Large intestine (tissue), 3 donors: ENCODE data around the gene KDM4B. TPM values are rescaled to one million over a fixed set of nuclear protein-coding genes. Genes with fewer than 3 reads are reported as not detected.

Source experiments
- DNase-seq, 2 donors: peaks; one replicate each; pipeline versions ENCODE4 v3.0.0 to v3.0.0-alpha.2; 2013
- H3K27ac ChIP-seq: one replicate; pipeline ENCODE4 v1.5.1; 2013; ENCODE audit warnings: low read length
- H3K27me3 ChIP-seq: 2 replicates; pipeline ENCODE4 v1.6.1; 2013; ENCODE audit warnings: low read length; ENCODE audit not compliant: control insufficient read depth, insufficient read depth
- H3K36me3 ChIP-seq: 2 replicates; pipeline ENCODE4 v1.6.1; 2013; ENCODE audit warnings: low read length; ENCODE audit not compliant: control insufficient read depth, insufficient read depth
- H3K4me1 ChIP-seq: one replicate; pipeline ENCODE4 v1.6.1; 2013; ENCODE audit warnings: low read length; ENCODE audit not compliant: control insufficient read depth, insufficient read depth
- H3K4me3 ChIP-seq: one replicate; pipeline ENCODE4 v1.5.1; 2013; ENCODE audit warnings: low read length
- H3K9me3 ChIP-seq: one replicate; pipeline ENCODE4 v1.6.1; 2013; ENCODE audit warnings: mild to moderate bottlenecking, low read depth, low read length, moderate library complexity; ENCODE audit not compliant: control insufficient read depth
- WGBS: methylation state at CpG from one replicate; pipeline ENCODE4 v1.1.5; 2013; ENCODE audit warnings: low lambda C conversion rate; ENCODE audit not compliant: insufficient coverage; 5-methylcytosine and 5-hydroxymethylcytosine counted together
- polyA plus RNA-seq: library from polyadenylated mRNA; unstranded; fragments of 120-200 nt; gene quantifications from one replicate; pipeline ENCODE4 v1.2.1, GENCODE V29; 2013

KDM4B gene
- polyA plus RNA-seq, 1 donor, result 13.7 TPM

GRCh38 chr19:5172859-5173630 lies 204.1 kb downstream of the KDM4B start:
- WGBS, result 89% methylated on average over 3 of the region's 8 CpGs
- no peak overlapping the region for H3K27ac ChIP-seq
- H3K4me3 ChIP-seq, result no peak overlapping the region
- no peaks in the 10 kb centered on the region for H3K9me3 ChIP-seq
- no peaks in the 10 kb centered on the region for H3K27me3 ChIP-seq
- DNase-seq, result no peak
- no peaks in the 10 kb centered on the region for H3K4me1 ChIP-seq
- no peaks in the 10 kb centered on the region for H3K36me3 ChIP-seq

DNA sequence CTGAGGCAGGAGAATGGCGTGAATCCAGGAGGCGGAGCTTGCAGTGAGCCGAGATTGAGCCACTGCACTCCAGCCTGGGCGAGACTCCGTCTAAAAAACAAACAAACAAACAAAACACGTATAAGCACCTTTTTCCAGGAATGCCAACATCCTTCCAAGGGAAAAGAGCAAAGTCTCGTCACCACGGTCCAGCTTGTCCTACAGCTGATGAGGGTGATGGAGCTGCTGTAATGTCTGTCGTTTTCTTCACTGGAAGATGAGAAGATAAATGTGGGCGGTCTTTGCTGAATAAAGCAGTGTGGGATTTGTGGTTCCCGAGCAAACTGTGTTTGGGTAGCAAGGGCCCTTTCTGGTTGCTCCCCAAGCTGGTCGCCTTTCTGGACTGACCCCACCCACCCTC lies 205.1 kb downstream of the KDM4B start:
- DNase-seq, result no peak
- H3K4me1 ChIP-seq, result no peaks in the 10 kb centered on the region
- no peak overlapping the region for H3K27ac ChIP-seq
- no CpG with 5 or more reads among the region's 12 CpGs for WGBS
- no peaks in the 10 kb centered on the region for H3K27me3 ChIP-seq
- no peaks in the 10 kb centered on the region for H3K9me3 ChIP-seq
- no peak overlapping the region for H3K4me3 ChIP-seq
- no peaks in the 10 kb centered on the region for H3K36me3 ChIP-seq

DNA sequence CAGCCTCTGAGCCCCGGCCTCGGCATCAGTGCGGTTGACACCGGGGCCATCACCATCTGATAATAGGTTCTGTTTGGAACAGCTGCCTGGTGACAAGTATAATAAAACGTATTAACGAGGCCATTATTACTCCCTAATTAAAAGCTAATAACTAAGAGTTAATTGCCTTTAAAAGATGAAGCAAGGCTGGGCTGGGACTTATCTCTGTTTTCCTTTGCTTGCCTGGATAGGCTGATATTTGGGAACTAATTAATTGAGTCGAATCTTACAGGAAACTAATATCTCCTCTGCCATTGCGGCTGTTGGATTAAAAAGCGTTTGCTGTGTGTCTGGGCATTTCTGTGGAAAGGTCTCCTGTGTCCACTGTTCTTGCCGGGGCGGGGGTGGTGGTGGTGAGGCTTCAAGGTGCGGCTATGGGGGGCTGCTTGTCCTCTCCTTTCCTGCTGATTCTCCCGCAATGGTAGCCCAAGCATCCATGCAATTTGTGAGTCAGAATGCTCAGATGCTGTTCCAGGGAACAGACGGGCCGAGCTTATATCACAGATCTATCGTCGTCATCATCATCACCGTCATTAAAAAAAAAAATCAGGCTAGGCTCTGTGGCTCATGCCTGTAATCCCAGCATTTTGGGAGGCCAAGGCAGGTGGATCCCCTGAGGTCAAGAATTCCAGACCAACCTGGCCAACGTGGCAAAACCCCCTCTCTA lies 209.0 kb downstream of the KDM4B start:
- WGBS, result 83% methylated on average over 1 of the region's 19 CpGs
- no peak for DNase-seq
- no peaks in the 10 kb centered on the region for H3K27me3 ChIP-seq
- no peaks in the 10 kb centered on the region for H3K9me3 ChIP-seq
- H3K4me1 ChIP-seq, result no peaks in the 10 kb centered on the region
- H3K4me3 ChIP-seq, result no peak overlapping the region
- no peak overlapping the region for H3K27ac ChIP-seq
- no peaks in the 10 kb centered on the region for H3K36me3 ChIP-seq

GRCh38 chr19:5178841-5179240 lies 209.9 kb downstream of the KDM4B start:
- no peaks in the 10 kb centered on the region for H3K9me3 ChIP-seq
- no peaks in the 10 kb centered on the region for H3K36me3 ChIP-seq
- no peak for DNase-seq
- no peak overlapping the region for H3K4me3 ChIP-seq
- no peaks in the 10 kb centered on the region for H3K4me1 ChIP-seq
- H3K27me3 ChIP-seq, result no peaks in the 10 kb centered on the region
- no peak overlapping the region for H3K27ac ChIP-seq
- WGBS, result no CpG with 5 or more reads among the region's 3 CpGs

GRCh38 chr19:5179256-5179655 lies 210.3 kb downstream of the KDM4B start:
- H3K27me3 ChIP-seq, result no peaks in the 10 kb centered on the region
- H3K27ac ChIP-seq, result no peak overlapping the region
- WGBS, result no CpG with 5 or more reads among the region's 16 CpGs
- H3K4me1 ChIP-seq, result no peaks in the 10 kb centered on the region
- no peak overlapping the region for H3K4me3 ChIP-seq
- no peaks in the 10 kb centered on the region for H3K36me3 ChIP-seq
- DNase-seq, result no peak
- no peaks in the 10 kb centered on the region for H3K9me3 ChIP-seq

GRCh38 chr19:5181329-5181728 lies 212.4 kb downstream of the KDM4B start:
- no peak overlapping the region for H3K4me3 ChIP-seq
- H3K27me3 ChIP-seq, result peaks cover 2% of the 10 kb centered on the region
- no peaks in the 10 kb centered on the region for H3K9me3 ChIP-seq
- no peaks in the 10 kb centered on the region for H3K36me3 ChIP-seq
- no peaks in the 10 kb centered on the region for H3K4me1 ChIP-seq
- 100% methylated on average over 1 of the region's 2 CpGs for WGBS
- no peak for DNase-seq
- no peak overlapping the region for H3K27ac ChIP-seq

GRCh38 chr19:5182751-5183150 lies 213.8 kb downstream of the KDM4B start:
- no peak overlapping the region for H3K4me3 ChIP-seq
- no peaks in the 10 kb centered on the region for H3K4me1 ChIP-seq
- DNase-seq, result no peak
- no peaks in the 10 kb centered on the region for H3K36me3 ChIP-seq
- no peak overlapping the region for H3K27ac ChIP-seq
- H3K27me3 ChIP-seq, result peaks cover 2% of the 10 kb centered on the region
- H3K9me3 ChIP-seq, result no peaks in the 10 kb centered on the region
- WGBS, result no CpG with 5 or more reads among the region's 10 CpGs

GRCh38 chr19:5183616-5184015 lies 214.7 kb downstream of the KDM4B start:
- 86% methylated on average over 1 of the region's 3 CpGs for WGBS
- H3K9me3 ChIP-seq, result no peaks in the 10 kb centered on the region
- no peaks in the 10 kb centered on the region for H3K36me3 ChIP-seq
- no peak overlapping the region for H3K27ac ChIP-seq
- H3K4me1 ChIP-seq, result no peaks in the 10 kb centered on the region
- H3K27me3 ChIP-seq, result peaks cover 2% of the 10 kb centered on the region
- no peak for DNase-seq
- H3K4me3 ChIP-seq, result no peak overlapping the region

DNA sequence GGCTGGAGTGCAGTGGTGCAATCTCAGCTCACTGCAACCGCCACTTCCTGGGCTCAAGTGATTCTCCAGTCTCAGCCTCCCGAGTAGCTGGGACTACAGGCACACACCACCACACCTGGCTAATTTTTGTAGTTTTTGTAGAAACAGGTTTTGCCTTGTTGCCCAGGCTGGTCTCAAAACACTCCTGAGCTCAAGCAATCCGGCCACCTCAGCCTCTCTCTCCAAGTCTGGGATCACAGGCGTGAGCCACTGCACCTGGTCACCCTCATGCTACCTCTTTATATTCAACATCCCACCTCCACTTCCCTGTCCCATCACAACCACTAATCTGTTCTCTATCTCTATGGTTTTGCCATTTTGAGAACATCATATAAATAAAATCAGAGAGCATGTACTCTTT lies 216.0 kb downstream of the KDM4B start:
- WGBS, result no CpG with 5 or more reads among the region's 4 CpGs
- peaks cover 2% of the 10 kb centered on the region for H3K27me3 ChIP-seq
- H3K4me1 ChIP-seq, result no peaks in the 10 kb centered on the region
- H3K36me3 ChIP-seq, result no peaks in the 10 kb centered on the region
- no peaks in the 10 kb centered on the region for H3K9me3 ChIP-seq
- DNase-seq, result no peak
- no peak overlapping the region for H3K27ac ChIP-seq
- H3K4me3 ChIP-seq, result no peak overlapping the region

DNA sequence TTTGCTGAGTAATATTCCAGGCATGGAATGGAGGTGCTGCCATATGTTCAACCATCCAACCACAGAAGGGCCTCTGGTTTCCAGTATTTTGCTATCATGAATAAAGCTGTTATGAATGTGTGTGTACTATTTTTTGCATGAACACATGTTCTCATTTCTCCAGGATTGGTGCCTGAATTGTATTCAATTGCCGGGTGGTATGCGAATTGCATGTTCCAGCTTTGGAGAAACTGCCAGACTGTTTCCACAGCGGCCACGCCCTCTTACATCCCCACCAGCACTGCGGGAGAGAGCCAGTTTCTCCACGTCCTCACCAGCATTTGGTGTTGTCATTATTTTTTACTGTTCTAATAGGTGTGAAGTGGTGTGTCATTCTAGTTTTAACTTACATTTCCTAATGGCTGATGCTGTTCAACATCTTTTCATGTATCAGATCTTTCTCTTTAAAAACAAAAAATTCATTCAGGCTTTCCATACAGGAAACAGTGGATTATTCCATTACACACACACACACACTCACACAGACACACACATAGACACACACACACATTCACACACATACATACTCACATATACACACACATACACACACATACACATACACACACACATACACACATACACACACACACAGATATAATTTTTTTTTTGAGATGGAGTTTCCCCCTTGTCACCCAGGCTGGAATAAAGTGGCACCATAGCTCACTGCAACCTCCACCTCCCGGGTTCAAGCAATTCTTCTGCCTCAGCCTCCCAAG lies 217.6 kb downstream of the KDM4B start:
- H3K27me3 ChIP-seq, result peaks cover 2% of the 10 kb centered on the region
- no peaks in the 10 kb centered on the region for H3K4me1 ChIP-seq
- DNase-seq, result no peak
- no peaks in the 10 kb centered on the region for H3K36me3 ChIP-seq
- no peak overlapping the region for H3K27ac ChIP-seq
- no peak overlapping the region for H3K4me3 ChIP-seq
- WGBS, result no CpG with 5 or more reads among the region's 7 CpGs
- H3K9me3 ChIP-seq, result no peaks in the 10 kb centered on the region
